ENCODE results near the gene DNMBP. TPM values are rescaled to one million over a fixed set of nuclear protein-coding genes. Genes with fewer than 3 reads are reported as not detected.

DNMBP gene
- total RNA-seq, 2 donors from 2014 or later: 38.4 to 53.5 TPM

DNA sequence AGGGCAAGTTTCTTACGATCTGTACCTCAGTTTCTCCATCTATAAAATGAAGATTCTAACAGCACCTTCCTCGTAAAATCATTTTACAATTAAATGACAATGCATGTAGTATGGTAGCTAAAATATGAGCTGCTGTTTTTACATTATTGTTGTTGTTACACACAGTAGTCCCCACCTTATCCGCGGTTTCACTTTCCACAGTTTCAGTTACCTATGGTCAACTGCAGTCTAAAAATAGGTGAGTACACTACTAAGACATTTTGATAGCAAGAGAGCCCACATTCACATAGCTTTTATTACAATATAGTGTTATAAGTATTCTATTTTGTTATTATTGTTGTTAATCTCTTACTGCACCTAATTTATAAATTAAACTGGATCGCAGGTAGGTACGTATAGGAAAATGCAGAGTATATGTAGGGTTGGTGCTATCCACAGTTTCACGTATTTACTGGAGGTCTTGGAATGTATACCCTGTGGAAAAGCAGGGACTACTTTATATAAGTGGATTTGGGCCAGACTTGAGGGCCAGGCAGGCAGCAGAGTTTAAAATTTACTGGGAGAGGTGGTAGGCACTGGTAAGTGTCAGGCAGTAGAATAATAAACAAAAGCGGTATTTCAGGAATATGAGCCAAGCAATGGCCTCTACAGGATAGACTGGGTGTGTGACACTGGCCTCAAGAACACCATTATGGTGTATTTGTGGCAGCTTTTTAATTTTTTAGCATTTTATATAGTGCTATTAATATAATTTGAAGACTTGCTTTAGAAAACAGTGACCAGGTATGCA lies 10.2 kb downstream of the DNMBP start:
- TF ChIP-seq, protein P1, sequence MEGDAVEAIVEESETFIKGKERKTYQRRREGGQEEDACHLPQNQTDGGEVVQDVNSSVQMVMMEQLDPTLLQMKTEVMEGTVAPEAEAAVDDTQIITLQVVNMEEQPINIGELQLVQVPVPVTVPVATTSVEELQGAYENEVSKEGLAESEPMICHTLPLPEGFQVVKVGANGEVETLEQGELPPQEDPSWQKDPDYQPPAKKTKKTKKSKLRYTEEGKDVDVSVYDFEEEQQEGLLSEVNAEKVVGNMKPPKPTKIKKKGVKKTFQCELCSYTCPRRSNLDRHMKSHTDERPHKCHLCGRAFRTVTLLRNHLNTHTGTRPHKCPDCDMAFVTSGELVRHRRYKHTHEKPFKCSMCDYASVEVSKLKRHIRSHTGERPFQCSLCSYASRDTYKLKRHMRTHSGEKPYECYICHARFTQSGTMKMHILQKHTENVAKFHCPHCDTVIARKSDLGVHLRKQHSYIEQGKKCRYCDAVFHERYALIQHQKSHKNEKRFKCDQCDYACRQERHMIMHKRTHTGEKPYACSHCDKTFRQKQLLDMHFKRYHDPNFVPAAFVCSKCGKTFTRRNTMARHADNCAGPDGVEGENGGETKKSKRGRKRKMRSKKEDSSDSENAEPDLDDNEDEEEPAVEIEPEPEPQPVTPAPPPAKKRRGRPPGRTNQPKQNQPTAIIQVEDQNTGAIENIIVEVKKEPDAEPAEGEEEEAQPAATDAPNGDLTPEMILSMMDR (IDR thresholded peaks at IDR 0.05): no peak
- no peak overlapping the region for H3K4me3 ChIP-seq
- H3K9me3 ChIP-seq: no peaks in the 10 kb centered on the region
- H3K4me1 ChIP-seq: no peaks in the 10 kb centered on the region
- DNase-seq: no peak
- intact Hi-C loops (cut with DNase I): no loop called here
- no peaks in the 10 kb centered on the region for H3K27me3 ChIP-seq
- H3K9ac ChIP-seq (ENCODE audit: low read depth in 2 of 2, low read length in 2 of 2): no peak overlapping the region
- no peak overlapping the region for H3K27ac ChIP-seq
- H3K36me3 ChIP-seq: no peaks in the 10 kb centered on the region

DNA sequence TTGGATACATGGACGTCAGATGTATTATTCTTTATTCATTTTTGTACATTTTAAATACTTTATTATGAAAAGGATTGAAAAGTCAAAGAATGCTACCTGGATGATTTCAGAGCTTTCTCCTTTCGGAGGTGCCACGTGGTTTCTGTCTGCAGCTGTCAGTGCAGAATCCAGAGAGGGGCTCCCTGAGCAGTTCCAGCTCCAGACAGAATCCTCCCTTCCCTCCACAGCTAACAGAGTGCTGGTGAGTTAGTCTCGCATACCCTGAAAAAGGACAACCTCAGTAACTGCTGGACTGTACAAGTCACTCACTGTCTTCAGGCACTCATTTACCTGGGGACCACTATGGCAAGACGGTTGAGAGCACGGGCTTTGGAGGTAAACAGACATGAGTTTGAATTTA lies 10.9 kb downstream of the DNMBP start:
- Histone ChIP-seq H3K27me3 (no peaks in the 10 kb centered on the region), H3K9me3 (no peaks in the 10 kb centered on the region), H3K27ac (no peak overlapping the region), H3K36me3 (no peaks in the 10 kb centered on the region), H3K9ac (ENCODE audit: low read depth in 2 of 2, low read length in 2 of 2) (no peak overlapping the region), H3K4me1 (no peaks in the 10 kb centered on the region), H3K4me3 (no peak overlapping the region)
- DNase-seq: no peak
- TF ChIP-seq, protein P1 (IDR thresholded peaks at IDR 0.05): no peak
- intact Hi-C loops (cut with DNase I): no loop called here

DNA sequence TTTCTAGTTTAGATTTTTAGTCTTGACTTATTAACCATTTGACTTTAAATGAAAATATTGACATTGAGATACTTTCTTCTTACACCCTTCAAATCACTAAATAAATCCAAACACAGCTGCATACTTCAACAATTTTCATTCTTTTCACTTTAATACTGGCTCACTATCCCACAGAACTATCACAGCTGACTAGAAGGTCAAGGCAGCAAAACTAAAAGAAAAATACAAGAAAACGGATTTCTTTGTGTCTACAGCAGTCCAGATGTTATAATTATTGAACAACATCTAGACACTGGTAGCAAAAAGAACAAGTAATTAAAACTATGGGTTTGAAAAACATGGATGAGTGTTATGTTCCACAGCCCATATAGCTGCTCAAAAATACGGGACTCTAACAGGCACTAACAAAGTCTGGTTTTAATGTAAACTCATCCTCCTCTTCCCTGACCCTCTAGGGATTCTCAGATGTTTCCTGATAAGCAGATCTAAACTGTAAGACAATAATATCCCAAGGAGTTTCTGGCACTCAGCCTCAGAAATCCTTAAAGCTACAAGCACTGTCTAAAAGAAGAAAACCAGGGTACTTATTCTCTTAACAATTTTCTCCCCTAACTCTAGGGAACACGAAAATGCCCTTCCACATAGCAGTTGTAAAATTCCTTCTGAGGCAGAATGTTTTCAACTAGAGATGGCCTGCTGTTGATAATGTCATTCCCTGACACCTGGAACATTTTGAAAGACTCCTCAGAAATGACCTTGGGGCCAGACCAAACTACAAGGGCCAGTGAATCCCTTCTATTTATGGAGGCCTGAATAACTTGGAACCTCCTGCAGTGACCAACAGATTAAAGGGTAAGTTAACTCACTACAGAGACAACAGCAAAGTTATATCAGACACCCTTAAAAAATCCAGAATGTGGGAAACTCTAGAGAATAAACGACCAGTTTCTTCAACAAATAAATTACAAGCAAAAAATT lies 12.8 kb downstream of the DNMBP start:
- Histone ChIP-seq H3K27ac (no peak overlapping the region), H3K4me1 (no peaks in the 10 kb centered on the region), H3K27me3 (no peaks in the 10 kb centered on the region), H3K9ac (ENCODE audit: low read depth in 2 of 2, low read length in 2 of 2) (no peak overlapping the region), H3K9me3 (no peaks in the 10 kb centered on the region), H3K4me3 (no peak overlapping the region), H3K36me3 (no peaks in the 10 kb centered on the region)
- intact Hi-C loops (cut with DNase I): no loop called here
- DNase-seq: no peak
- TF ChIP-seq, protein P1 (IDR thresholded peaks at IDR 0.05): no peak

DNA sequence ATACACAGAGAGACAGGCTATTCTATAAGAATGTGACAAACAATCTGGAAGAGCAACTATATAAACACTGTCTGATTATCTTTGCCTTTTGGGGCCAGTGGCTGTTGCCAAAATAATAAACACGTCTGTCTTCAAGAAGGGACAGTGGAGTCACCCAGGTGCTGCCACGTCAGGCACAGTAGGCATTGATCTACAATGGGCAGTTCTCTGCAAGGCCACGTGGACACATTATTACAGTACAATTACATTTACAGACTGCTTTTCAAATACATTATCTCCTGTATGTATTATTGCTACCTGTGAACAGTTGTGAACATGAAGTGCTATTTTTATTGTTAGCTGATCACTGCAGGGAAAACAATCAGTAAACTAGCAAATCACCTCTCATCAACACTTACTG lies 14.0 kb downstream of the DNMBP start:
- no peak for DNase-seq
- TF ChIP-seq, protein P1 (IDR thresholded peaks at IDR 0.05): no peak
- H3K4me3 ChIP-seq: no peak overlapping the region
- no peaks in the 10 kb centered on the region for H3K9me3 ChIP-seq
- H3K9ac ChIP-seq (ENCODE audit: low read depth in 2 of 2, low read length in 2 of 2): no peak overlapping the region
- H3K36me3 ChIP-seq: no peaks in the 10 kb centered on the region
- H3K27me3 ChIP-seq: no peaks in the 10 kb centered on the region
- no peak overlapping the region for H3K27ac ChIP-seq
- H3K4me1 ChIP-seq: no peaks in the 10 kb centered on the region
- intact Hi-C loops (cut with DNase I): no loop called here

DNA sequence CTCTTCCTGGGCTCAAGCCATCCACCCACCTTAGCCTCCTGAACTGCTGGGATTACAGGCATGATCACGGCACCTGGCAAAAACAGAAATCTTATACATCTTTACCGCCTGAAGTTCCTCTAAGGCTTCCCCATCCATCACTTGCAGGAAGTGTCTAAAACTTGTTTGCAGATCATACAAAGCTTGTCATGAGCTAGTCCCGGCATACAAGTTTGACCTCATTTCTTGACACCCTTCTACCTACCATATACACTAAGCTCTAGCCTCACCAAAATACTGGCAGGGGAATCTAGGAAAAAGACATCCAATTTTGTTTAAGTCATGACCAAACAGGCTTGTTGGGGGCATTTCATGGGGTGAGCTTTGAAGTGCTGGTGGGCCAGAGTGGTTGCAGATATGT lies 14.5 kb downstream of the DNMBP start:
- no peak for DNase-seq
- no peak overlapping the region for H3K9ac ChIP-seq (ENCODE audit: low read depth in 2 of 2, low read length in 2 of 2)
- H3K27me3 ChIP-seq: no peaks in the 10 kb centered on the region
- H3K4me1 ChIP-seq: no peaks in the 10 kb centered on the region
- TF ChIP-seq, protein P1 (IDR thresholded peaks at IDR 0.05): no peak
- H3K27ac ChIP-seq: no peak overlapping the region
- H3K36me3 ChIP-seq: no peaks in the 10 kb centered on the region
- no peak overlapping the region for H3K4me3 ChIP-seq
- H3K9me3 ChIP-seq: no peaks in the 10 kb centered on the region
- intact Hi-C loops (cut with DNase I): no loop called here
